HuH-7 (cell line): ENCODE results near the gene KANSL2.
"Not testable (repeated sequence)": the region's sequence is repeated elsewhere in the genome, so short reads cannot be mapped to it uniquely, and the experiment has no call there.

Experiments used
- DNase-seq: peaks from one replicate; pipeline ENCODE4 v3.0.0; 2011; ENCODE audit warnings: low spot score

The KANSL2 gene

GRCh38 chr12:48682927-48683326, 889 bp upstream of the KANSL2 start:
- DNase-seq = no peak

- not testable (repeated sequence) for DNase-seq
Observed at GRCh38 chr12:48682533-48682905, 481 bp upstream of the KANSL2 start.

- peak; percentile 28 for DNase-seq
Observed at GRCh38 chr12:48681399-48681709, 684 bp downstream of the KANSL2 start.

GRCh38 chr12:48680861-48681260, 1.2 kb downstream of the KANSL2 start:
- DNase-seq = no peak

GRCh38 chr12:48678551-48679185, 3.4 kb downstream of the KANSL2 start:
- DNase-seq = no peak

- no peak for DNase-seq
Observed at GRCh38 chr12:48671231-48671856, 10.7 kb downstream of the KANSL2 start.

GRCh38 chr12:48668996-48669395, 13.0 kb downstream of the KANSL2 start:
- DNase-seq = no peak

GRCh38 chr12:48659863-48660262, 22.2 kb downstream of the KANSL2 start:
- no peak for DNase-seq

GRCh38 chr12:48651681-48652080, 30.4 kb downstream of the KANSL2 start:
- DNase-seq = no peak

- not testable (repeated sequence) for DNase-seq
Observed at GRCh38 chr12:48645354-48645753, 36.7 kb downstream of the KANSL2 start.

- DNase-seq = no peak
Observed at GRCh38 chr12:48643011-48643410, 39.0 kb downstream of the KANSL2 start.

- DNase-seq = not testable (repeated sequence)
Observed at GRCh38 chr12:48641752-48642555, 40.1 kb downstream of the KANSL2 start.

- DNase-seq = no peak
Observed at GRCh38 chr12:48640854-48641253, 41.2 kb downstream of the KANSL2 start.

GRCh38 chr12:48640428-48640827, 41.6 kb downstream of the KANSL2 start:
- no peak for DNase-seq

- no peak for DNase-seq
Observed at GRCh38 chr12:48631071-48631470, 51.0 kb downstream of the KANSL2 start.

- DNase-seq = no peak
Observed at GRCh38 chr12:48630346-48630745, 51.7 kb downstream of the KANSL2 start.

GRCh38 chr12:48629541-48629940, 52.5 kb downstream of the KANSL2 start:
- no peak for DNase-seq

GRCh38 chr12:48627556-48627955, 54.5 kb downstream of the KANSL2 start:
- no peak for DNase-seq

- DNase-seq = not testable (repeated sequence)
Observed at GRCh38 chr12:48622997-48623396, 59.0 kb downstream of the KANSL2 start.

- peak; percentile 60 for DNase-seq
Observed at GRCh38 chr12:48618541-48618940, 63.5 kb downstream of the KANSL2 start.

- DNase-seq = no peak
Observed at GRCh38 chr12:48615681-48616080, 66.4 kb downstream of the KANSL2 start.

GRCh38 chr12:48613321-48613720, 68.7 kb downstream of the KANSL2 start:
- no peak for DNase-seq
